ENCODE measurements around the gene CUEDC1.

- TF ChIP-seq CTCF (conservative IDR thresholded peaks at IDR 0.05) (no peak), EZH2 (IDR thresholded peaks at IDR 0.05; ENCODE audit: low read depth) (no peak)
Observed at GRCh38 chr17:57817299-57817698, 137.9 kb downstream of the CUEDC1 start.

Data from PC-9 (cell line).